GM12801 (cell line): ENCODE results near the gene ABL1.

Source experiments
- TF ChIP-seq, protein P1 (sequence below): IDR thresholded peaks from one replicate; pipeline ENCODE4 v1.5.1; 2011; ENCODE audit warnings: control low read depth; ENCODE audit not compliant: insufficient read length; ENCODE audit errors: extremely low read depth

The ABL1 gene

DNA sequence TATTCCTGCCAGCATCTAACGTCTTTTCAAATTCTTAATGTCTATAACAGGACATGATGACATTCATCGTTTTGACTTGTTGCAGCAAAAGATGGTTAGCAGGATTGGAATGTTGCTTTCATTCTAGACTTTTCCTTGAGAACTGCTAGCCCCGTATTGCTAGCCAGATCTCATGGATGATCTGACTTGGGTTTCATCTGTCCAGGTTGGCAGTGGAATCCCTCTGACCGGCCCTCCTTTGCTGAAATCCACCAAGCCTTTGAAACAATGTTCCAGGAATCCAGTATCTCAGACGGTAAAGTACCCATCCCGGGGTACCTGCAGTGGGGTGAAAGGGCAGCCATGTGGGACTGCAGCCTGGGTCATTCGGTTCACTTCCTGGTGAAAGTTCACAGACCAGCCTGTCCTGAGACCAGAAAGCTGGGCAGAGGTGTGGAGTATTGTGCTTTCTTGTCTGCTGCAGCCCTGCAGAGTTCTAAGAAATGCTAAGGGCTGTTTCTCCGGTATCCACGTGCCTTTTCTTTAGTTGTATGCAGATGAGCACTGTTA is 44.9 kb downstream of the ABL1 start:
- TF ChIP-seq, protein P1, sequence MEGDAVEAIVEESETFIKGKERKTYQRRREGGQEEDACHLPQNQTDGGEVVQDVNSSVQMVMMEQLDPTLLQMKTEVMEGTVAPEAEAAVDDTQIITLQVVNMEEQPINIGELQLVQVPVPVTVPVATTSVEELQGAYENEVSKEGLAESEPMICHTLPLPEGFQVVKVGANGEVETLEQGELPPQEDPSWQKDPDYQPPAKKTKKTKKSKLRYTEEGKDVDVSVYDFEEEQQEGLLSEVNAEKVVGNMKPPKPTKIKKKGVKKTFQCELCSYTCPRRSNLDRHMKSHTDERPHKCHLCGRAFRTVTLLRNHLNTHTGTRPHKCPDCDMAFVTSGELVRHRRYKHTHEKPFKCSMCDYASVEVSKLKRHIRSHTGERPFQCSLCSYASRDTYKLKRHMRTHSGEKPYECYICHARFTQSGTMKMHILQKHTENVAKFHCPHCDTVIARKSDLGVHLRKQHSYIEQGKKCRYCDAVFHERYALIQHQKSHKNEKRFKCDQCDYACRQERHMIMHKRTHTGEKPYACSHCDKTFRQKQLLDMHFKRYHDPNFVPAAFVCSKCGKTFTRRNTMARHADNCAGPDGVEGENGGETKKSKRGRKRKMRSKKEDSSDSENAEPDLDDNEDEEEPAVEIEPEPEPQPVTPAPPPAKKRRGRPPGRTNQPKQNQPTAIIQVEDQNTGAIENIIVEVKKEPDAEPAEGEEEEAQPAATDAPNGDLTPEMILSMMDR = no peak

DNA sequence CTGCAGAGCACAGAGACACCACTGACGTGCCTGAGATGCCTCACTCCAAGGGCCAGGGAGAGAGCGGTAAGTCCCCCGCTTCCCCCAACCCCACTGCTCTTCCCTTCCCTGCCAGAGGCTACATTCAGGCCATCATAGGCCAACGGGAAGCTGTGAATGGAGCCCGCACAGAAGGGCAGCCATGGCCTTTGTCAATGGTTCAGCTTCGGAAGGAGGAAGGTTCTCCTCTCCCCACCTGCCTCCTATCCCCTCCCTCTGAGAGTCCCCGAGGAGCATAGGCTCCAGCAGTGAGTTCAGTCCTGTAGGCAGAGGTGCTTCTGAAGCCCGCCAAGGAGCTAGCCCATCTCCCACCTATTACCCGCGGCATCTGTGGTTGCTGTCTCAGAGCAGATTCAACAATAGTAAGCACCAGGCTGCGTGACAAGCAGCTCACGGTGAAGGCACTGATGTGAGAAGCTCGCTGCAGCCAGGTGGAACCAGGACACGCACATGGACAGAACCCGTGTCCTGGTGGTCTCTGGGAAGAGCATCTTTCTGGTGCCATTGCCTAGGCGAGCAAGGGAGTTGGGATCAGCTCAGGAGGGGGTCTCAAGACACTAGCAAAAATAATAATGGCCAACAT is 45.7 kb downstream of the ABL1 start:
- TF ChIP-seq, protein P1 = no peak

DNA sequence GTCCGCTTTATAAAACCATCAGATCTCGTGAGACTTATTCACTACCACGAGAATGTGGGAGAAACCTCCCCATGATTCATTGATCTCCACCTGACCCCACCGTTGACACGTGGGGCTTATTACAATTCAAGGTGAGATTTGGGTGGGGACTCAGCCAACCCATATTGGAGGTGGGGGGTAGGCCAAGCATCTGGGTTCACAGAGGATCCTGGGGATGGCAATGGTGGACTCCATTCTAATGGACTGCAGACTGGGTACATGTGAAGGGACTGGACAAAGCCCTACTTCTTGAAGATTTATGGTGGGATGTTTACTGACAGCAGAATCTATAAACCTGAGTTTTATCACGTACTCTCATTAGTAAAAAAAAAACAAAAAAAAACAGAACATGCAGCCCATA is 46.5 kb downstream of the ABL1 start:
- TF ChIP-seq, protein P1 = no peak

DNA sequence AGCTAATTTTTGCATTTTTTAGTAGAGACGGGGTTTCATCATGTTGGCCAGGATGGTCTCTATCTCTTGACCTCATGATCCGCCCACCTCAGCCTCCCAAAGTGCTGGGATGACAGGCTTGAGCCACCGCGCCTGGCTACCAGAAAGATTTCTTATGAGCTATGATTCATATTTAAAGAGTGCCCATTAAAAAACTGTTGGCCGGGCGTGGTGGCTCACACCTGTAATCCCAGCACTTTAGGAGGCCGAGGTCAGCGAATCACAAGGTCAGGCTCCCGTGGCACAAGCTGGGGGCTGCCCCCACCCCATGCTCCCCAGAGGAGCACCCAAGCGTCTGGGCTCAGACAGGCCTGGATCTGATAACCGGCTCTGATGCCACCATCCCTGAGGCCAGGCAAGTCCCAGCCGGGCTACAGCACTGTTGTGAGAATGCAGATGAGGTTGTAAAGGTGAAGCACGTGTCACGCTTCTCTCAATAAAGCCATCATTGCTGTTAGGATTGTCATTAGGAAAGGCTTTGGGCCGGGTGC is 47.7 kb downstream of the ABL1 start:
- TF ChIP-seq, protein P1 = no peak

DNA sequence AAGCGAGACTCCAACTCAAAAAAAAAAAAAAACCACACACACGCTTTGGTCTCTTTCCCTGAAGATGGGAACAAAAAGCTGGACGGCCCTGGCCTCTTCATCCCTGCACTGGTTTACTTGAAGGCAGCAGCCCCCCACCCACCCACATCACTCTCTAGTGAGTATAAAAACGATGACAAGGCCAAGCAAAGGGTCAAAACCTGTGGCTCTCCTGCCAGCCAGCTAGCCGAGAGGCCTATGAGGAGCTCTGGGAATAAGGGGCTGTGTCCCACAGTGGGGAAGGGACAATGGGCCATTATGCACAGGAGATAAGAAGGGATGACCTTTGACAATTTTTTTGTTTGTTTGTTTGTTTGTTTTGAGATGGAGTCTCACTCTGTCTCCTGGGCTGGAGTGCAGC is 48.4 kb downstream of the ABL1 start:
- TF ChIP-seq, protein P1 = no peak

DNA sequence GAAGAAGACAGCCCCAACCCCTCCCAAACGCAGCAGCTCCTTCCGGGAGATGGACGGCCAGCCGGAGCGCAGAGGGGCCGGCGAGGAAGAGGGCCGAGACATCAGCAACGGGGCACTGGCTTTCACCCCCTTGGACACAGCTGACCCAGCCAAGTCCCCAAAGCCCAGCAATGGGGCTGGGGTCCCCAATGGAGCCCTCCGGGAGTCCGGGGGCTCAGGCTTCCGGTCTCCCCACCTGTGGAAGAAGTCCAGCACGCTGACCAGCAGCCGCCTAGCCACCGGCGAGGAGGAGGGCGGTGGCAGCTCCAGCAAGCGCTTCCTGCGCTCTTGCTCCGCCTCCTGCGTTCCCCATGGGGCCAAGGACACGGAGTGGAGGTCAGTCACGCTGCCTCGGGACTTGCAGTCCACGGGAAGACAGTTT is 49.1 kb downstream of the ABL1 start:
- TF ChIP-seq, protein P1 = no peak

DNA sequence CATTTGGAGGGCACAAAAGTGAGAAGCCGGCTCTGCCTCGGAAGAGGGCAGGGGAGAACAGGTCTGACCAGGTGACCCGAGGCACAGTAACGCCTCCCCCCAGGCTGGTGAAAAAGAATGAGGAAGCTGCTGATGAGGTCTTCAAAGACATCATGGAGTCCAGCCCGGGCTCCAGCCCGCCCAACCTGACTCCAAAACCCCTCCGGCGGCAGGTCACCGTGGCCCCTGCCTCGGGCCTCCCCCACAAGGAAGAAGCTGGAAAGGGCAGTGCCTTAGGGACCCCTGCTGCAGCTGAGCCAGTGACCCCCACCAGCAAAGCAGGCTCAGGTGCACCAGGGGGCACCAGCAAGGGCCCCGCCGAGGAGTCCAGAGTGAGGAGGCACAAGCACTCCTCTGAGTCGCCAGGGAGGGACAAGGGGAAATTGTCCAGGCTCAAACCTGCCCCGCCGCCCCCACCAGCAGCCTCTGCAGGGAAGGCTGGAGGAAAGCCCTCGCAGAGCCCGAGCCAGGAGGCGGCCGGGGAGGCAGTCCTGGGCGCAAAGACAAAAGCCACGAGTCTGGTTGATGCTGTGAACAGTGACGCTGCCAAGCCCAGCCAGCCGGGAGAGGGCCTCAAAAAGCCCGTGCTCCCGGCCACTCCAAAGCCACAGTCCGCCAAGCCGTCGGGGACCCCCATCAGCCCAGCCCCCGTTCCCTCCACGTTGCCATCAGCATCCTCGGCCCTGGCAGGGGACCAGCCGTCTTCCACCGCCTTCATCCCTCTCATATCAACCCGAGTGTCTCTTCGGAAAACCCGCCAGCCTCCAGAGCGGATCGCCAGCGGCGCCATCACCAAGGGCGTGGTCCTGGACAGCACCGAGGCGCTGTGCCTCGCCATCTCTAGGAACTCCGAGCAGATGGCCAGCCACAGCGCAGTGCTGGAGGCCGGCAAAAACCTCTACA is 49.8 kb downstream of the ABL1 start:
- TF ChIP-seq, protein P1 = no peak
